NCI-H446 (cell line): ENCODE measurements around the gene FAM222B.
"Not testable (repeated sequence)": the region's sequence is repeated elsewhere in the genome, so short reads cannot be mapped to it uniquely, and the experiment has no call there.

ENCODE experiments used
- DNase-seq, 2 experiments: peaks; one replicate each; lab custom pipeline; 2025; lab: John Stamatoyannopoulos, UW

Gene FAM222B

DNA sequence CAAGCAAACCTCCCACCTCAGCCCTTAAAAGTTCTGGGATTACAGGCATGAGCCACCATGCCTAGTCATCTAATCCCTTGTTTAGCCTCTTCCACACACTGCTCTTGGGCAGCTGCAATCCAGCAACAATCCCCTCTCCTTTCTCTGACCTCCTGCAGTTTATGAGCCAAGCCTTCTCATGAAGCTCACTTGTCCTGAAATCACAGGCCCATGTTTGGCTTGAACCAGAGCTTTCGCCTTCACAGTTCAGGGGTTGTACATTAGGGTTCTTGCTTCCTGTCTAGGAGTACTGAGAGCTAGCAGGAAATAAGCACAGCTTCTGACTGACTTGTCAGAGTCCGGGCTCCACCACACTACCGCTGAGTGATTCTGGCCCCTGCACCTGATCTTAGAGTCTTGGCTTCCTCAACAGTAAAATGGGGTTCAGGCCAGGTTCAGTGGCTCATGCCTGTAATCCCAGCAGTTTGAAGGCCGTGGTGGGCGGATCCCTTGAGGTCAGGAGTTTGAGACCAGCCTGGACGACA, 28.5 kb upstream of the FAM222B start:
- DNase-seq, result no peak

DNA sequence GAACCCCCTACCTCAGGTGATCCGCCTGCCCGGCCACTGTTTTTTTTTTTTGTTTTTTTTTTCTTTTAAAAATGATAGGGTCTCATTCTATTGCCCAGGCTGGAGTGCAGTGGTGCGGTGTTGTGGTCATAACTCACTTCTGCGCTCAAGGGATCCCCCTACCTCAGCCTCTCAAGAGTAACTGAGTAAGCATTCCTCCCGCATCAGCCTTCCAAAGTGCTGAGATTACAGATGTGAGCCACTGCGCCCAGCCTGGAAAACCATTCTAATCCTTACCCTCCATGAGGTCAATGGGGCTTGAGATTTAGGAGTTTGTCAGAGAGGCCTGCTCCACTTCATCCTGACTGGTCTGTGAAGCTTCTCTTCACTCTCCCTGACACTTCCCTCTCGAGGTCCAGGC, 24.7 kb upstream of the FAM222B start:
- DNase-seq, result no peak

DNA sequence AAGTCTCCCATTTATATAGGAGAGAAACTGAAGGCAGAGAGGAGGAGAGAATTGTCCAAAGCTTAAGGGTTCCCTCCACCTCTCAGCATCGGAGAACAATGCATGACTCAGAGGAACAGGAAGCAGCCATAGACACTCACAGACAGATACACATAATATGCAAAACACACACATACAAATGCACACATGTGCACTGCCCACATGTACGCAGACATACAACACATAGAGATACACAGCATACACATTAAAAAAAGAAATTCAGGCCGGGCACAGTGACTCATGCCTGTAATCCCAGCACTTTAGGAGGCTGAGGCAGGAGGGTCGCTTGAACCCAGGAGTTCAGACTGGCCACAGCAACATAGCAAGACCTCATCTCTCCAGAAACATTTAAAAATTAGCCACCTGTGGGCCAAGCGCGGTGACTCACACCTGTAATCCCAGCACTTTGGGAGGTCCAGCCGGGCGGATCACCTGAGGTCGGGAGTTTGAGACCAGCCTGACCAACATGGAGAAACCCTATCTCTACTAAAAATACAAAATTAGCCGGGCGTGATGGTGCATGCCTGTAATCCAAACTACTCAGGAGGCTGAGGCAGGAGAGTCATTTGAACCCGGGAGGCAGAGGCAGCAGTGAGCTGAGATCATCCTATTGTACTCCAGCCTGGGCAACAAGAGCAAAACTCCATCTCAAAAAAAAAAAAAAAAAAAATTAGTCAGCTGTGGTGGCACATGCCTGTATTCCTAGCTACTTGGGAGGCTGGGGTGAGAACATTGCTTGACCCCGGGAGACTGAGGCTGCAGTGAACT, 23.6 kb upstream of the FAM222B start:
- DNase-seq, result no peak

DNA sequence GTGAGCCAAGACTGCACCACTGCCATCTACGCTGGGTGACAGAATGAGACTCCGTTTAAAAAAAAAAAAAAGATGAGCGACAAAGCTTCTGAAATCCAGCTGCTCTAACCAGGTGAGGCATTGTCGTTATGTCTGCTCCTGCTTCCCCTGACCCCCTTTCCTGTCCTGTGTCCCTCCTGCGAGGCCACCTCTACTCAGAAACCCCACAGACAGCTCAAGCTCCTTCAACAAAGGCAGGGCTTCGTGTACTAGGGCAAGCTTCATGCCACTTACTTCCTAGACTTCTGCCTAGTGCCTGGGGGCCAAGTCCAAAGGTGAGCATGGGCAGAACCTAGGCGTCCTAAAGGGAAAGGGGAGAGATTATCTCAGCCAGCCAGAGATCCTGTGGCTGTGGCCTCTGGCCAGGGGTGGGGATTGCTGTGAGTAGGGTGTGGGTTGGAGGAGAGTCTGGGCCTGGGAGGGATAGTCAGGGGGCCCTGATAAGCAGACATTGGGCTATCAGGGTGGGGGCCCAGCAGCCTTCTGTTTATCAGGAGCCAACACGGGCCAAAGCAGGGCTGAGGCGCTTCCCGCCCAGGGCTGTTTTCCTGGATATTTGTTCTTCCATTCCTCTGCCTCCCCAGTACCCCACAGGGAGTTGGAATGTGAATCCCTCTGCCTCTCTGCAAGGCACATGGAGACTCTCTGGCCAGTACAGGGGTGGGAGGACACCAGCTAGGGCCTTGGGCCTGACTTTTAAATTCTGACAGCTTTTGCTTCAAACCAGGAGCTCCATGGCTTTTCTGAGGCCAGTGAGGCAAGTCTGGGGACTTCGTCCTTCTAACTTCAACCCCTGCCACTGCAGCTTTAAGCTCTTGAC, 22.6 kb upstream of the FAM222B start:
- no peak for DNase-seq

DNA sequence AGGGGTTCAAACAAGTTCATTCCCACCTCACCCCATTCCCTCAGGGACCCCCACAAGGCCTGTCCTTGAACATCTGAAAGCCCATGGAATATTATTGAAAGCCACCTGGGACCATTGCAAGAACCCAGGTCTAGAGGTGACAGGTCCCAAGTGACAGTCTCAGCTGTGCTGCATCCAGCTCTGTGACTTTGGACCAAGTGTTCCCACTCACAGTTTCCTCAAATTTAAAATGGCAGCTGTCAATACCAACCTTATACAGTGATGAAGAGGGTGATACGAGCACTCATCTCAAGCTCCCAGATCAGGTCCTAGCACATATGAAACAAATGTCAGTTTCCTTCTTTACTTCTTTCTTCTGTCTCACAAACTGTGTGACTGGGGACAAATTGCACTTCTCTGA, 21.4 kb upstream of the FAM222B start:
- DNase-seq, result no peak

DNA sequence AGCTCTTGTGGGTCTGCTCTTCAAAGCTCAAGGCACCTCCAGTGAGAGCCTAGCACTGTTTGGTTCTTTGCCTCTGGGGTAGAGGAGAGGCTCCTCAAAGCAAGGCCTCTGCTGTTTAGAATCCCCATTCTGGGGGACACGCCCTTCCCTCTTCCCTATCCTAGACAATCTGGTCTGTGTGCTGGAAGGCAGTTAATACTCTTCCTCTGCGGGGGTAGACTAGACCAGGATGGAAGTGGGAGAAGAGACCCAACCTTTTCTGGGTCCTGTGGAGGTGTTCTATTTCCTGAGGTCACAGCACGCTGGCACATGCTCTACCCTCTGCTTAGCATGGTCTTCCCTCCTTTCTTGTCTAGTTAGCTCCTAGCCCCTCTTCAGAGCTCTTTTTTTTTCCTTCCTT, 20.0 kb upstream of the FAM222B start:
- no peak for DNase-seq

DNA sequence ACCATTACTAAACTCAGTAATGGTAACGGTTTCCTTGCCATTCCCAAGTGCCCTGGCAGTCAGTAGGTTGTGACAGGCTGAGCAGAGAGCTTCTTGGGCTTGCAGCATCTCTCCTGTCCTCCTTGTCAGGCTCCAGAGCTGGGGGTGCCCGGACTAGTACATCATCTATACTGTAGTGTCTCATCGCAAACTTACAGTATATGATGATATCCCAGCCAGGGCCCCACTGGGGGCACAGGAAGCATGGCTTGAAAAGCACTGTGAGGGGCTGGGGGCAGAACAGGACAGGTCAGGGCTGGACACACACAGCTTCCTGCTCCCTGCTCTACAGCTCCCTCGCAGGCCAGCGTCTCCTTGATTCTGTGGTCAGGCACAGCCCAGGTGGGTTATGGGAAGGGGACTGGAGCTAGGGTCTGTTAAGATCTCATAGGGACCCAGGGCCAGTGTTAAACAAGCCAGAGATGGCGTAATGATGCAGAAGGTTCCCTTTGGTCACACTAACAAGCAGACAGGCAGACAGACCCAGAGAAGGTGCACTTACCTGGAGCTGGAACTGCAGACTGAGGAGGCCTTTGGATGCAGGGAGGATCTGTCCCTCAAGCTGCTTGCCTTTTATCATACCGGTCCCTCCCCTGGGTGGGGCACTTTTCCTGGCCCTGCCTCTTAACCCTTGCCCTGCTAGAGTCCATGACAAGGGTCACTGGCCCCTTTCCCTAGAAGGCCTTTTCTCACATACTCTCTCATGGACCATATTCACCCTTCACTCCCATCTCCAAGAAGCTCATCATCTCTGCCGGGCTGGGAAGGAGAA, 19.0 kb upstream of the FAM222B start:
- DNase-seq, result no peak

DNA sequence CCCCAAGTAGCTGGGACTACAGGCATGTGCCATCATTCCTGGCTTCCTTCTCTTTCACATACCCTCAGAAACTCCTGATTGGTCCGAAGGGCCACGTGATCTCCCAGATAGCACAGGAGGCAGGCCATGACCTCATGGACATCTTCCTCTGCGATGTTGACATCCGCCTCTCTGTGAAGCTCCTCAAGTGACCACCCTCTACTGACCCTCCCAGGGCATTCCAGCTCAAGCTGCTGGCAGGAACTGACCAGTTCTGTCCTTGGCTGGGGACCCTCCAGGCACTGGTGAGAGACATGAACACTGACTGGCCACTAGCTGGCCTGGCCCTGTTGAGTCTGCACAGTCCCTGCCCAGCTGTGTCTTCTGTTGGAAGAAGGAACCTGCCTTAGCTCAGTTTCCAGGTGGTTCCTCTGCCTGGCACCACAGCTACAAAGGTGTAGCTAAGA, 17.8 kb upstream of the FAM222B start:
- no peak for DNase-seq

DNA sequence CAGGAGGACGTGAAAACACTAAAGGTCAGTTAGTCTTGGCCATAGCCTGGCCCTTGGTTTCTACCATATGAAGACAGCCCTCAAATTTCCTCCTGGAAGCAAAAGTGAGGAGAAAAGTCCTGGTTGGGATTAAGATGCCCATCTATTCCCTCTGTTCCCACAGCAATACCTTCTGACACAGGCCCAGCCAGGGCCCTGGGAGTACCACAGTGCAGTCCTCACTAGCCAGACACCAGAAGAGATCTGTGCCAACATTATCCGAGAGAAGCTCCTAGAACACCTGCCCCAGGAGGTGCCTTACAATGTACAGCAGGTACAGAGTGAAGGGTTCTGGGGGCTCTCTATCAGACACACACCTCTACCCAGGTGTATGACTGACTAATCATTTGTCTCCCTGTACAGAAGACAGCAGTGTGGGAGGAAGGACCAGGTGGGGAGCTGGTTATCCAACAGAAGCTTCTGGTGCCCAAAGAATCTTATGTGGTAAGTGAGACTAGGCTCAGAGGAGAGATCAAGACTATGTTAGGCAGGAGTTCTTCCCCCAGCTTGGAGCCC, 16.3 kb upstream of the FAM222B start:
- no peak for DNase-seq

DNA sequence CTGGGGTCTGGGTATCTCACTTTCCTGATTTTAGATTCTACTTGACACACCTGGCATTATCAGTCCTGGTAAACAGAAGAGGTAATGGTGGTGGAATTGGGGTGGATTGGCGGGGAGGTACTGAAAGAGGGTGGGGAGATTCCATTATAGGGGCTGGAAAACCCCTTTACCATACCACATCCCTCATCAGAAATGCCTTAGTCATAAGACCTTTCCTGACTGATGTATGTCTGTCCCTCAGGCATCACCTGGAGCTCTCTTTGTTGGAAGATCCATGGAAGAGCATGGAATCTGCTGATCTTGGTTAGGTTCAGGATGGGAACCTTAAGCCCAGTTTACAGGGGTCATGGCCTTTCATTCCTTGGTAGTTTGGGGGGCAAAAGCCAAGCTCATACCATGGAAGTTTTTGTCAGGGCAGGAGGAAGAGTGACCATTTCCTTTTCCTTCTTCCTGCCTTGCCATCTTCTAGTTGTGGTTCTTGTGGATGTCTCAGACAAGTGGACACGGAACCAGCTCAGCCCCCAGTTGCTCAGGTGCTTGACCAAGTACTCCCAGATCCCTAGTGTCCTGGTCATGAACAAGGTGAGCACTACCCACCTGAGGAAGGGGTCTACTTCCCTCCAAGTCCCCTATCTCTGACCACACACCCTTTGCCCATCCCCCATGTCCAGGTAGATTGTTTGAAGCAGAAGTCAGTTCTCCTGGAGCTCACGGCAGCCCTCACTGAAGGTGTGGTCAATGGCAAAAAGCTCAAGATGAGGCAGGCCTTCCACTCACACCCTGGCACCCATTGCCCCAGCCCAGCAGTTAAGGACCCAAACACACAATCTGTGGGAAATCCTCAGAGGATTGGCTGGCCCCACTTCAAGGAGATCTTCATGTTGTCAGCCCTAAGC, 15.6 kb upstream of the FAM222B start:
- DNase-seq, result no peak

DNA sequence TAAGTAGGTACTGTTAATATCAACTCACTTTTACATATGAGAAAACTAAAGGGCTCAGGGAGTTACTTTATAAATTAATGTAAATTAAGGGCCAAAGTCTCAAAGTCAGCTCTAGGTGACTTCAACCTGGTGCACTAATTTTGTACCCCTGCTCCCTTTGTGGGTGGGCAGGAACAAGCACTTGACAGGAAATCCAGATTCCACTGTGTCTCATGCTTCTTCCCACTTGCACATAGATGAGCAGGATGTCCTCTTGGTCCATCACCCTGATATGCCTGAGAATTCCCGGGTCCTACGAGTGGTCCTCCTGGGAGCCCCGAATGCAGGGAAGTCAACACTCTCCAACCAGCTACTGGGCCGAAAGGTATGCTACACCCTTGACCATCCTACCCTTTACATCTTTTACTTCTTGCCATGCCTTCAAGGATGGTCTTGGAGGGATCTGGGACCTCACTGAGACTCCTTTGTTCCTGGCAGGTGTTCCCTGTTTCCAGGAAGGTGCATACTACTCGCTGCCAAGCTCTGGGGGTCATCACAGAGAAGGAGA, 13.5 kb upstream of the FAM222B start:
- DNase-seq, result no peak

DNA sequence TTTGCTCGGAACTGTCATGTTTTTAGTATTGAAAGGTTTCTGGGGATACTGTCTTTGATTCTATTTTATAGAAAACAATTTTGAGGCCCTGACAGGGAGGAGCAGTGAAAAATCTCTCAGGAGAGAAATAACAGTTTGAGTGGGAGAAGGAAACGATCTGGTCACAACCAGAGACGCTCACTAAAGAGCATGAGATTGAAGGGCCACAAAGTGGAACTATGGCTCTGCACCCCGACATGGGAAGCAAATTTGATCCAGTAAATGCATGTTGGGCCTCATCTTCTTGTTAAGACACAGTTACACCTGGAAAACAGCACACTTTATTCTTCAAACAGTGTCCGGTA, 12.7 kb upstream of the FAM222B start:
- DNase-seq, result no peak

DNA sequence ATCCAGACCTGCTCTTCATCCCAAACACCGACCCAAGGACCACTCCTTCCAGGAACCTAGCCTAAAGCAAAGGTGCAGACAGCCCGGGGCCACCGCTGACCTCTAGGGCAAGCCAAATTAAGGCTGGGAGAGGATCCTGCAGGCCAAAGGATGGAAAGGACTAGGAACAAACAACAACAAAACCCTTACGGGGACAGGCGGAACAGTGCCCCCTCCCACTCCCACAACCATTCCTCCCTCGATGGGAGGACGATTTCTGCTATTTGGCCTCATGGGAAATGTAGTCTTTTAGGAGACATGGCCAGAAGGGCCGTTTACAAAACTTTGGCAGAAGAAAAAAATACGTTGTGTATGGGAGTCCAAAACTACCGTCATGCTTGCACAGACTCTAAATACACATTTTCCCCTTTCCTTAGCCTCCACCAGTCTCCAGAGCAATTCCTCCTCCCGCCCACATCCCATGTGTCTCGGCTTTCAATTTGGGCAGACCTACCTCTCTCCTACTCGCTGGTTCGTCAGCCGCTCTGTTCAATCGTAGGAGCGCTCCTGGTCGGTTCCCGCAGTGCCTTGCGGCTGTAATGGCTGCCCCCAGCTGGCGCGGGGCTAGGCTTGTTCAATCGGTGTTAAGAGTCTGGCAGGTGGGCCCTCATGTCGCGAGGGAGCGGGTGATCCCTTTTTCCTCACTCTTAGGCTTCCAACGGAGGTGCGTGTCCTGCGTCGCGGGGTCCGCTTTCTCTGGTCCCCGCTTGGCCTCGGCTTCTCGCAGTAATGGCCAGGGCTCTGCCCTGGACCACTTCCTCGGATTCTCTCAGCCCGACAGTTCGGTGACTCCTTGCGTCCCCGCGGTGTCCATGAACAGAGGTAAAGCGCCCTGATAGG, 12.1 kb upstream of the FAM222B start, which contains the start of gene ERAL1:
Gene ERAL1, plus strand, starts transcription at position 560 of the 879 bp plus-strand sequence. Its CDS starts 19 bp downstream, at position 579.
- peak; percentile 71 to 86 for DNase-seq

DNA sequence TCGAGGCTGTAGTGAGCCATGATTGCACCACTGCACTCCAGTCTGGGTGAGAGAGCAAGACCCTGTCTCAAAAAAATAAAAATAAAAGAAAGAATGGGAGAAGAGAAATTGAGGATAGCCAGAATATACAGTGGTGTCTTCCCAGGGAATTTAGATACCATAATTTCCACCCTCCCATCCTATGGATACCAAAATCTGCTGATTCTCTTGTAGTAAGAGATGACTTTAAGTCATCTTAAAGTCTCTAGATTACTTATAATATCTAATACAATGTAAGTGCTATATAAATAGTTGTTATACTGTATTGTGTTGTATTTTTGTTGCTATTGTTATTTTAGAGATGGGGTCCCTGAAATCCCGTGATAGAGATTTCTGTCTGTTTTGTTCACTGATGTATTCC, 10.7 kb upstream of the FAM222B start:
- DNase-seq, result no peak

DNA sequence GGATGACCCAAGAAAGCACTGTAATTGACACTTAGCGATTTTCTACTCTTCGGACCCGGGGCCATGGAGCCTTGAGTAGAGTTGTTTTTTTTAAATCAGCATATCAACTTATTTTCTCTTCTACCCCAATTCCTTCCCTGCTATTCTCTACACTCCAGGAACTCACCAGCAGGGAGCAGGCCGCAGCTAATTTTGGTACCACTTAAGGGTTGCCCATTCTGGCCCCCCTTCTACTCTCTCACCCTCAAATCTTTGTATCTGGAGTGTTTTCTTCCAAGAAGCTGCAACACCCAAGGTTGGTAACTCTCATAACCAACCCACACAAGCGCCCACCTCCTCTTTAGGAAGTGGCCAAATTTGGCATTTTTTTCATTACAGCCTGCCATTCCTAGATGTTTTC, 6.7 kb upstream of the FAM222B start:
- no peak for DNase-seq

DNA sequence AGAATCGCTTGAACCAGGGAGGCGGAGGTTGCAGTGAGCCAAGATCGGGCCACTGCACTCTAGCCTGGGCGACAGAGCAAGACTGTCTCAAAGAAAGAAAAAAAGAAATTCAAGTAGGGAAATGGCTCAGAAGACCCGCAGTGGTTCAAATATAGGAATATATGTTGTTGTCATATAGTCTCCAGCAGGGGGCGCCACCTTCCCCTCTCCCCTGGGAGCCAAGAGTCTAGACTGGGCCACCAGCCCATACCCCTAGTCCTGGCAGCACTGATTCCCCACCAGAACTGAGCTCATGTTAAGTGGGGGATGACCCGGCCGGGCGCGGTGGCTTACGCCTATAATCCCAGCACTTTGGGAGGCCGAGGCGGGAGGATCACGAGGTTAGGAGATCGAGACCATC, 6.1 kb upstream of the FAM222B start:
- DNase-seq, result peak in 1 of 2 experiments; percentile 24

DNA sequence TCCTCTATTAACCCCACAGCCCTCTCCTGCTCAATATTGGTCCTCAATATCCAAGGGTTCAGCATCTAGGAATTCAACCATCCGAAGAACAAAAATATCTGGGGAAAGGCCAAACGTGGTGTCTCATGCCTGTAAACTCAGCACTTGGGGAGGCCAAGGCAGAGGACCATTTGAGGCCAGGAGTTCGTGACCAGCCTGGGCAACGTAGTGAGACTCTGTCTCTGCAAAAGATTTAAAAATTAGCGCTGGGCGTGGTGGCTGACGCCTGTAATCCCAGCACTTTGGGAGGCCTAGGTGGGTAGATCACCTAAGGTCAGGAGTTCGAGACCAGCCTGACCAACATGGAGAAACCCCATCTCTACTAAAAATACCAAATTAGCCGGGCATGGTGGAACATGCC, 4.1 kb upstream of the FAM222B start:
- not testable (repeated sequence) for DNase-seq

DNA sequence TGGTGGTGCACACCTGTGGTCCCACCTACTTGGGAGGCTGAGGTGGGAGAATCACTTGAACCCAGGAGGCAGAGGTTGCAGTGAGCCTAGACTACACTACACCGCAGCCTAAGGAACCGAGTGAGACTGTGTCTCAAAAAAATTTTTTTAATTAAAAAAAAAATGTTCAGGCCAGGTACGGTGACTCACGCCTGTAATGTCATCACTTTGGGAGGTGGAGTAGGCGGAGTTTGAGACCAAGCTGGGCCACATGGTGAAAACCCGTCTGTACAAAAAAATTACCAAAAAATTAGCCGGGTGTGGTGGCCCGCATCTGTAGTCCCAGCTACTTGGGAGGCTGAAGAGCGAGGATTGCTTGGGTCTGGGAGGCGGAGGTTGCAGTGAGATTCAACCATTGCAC, 3.6 kb upstream of the FAM222B start:
- DNase-seq, result no peak

DNA sequence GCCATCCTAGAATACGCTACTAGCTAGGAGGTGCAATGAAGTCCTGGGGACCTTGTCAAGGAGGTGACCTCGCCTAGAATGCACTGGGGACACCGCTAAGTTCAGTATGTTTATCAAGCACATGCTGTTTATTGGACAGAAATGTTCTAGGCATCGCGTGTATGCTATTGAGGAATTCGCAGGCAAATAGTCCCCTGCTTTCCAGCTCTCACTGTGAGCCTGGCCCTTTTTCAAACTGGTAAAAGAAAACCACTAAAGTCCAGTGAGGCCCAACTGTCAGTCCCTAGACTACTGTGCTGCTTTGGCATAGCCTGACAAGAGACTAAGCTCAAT, 1.2 kb upstream of the FAM222B start:
- no peak for DNase-seq

DNA sequence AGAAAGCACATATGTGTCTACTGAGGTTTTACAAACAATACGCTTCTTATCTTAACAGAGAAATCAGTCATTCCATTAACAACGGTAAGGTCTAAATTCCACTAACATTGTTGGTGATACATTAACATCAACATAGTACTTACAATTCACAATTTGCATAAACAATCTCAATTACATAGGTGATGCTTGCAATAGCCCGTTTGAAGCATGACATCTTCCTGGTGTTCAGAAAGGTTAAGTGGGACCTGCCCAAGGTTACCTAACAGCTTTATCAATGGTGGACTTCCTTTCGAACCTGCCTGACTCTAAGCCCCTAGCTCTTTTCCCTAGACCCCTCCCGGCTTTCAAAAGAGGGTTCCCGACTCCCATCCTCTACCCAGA, 699 bp downstream of the FAM222B start:
- DNase-seq, result no peak
